ENCODE data around the gene ARRDC4.
"Not testable (repeated sequence)": the region's sequence is repeated elsewhere in the genome, so short reads cannot be mapped to it uniquely, and the experiment has no call there.

Gene ARRDC4

DNA sequence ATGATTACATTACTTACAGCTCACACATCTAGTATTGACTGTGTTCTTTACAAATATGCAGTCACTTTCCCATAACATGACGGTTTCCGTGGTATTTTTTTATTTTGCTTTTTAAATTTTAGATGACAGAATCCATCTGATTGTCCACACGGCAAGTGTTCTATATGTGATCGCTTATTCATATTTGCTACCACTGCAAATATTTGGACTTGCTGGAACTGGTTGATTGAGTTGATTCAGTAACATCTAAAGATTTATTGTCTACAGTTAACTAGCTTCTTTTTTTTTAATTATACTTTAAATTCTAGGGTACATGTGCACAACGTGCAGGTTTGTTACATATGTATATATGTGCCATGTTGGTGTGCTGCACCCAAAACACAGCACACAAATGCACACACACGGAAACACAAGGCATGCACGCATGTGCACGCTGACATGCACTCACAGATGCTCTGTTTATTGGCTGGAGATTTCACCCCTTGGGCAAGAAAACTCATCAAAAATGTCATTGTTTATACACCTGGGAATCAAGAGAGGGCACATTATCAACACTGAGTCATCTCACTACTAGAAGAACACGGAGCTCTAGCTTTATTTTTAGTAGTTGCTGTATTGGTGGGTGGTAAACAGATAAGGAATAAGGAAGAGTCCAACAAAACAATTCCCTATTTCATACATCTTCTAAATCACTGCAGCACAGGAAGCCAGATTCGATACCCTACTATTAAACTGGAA is 16.4 kb downstream of the ARRDC4 start:
- in situ Hi-C loops (cut with MboI; ENCODE audit: low sequenced_read_pairs): no loop called here
- Histone ChIP-seq H3K9me3 (no peaks in the 10 kb centered on the region), H3K36me3 (replicated peaks) (no peaks in the 10 kb centered on the region), H3K4me1 (no peaks in the 10 kb centered on the region), H3K4me3 (no peak overlapping the region), H3K27me3 (ENCODE audit: low read depth) (no peaks in the 10 kb centered on the region)
- no peak for DNase-seq (ENCODE audit: low spot score in 2 of 2)

DNA sequence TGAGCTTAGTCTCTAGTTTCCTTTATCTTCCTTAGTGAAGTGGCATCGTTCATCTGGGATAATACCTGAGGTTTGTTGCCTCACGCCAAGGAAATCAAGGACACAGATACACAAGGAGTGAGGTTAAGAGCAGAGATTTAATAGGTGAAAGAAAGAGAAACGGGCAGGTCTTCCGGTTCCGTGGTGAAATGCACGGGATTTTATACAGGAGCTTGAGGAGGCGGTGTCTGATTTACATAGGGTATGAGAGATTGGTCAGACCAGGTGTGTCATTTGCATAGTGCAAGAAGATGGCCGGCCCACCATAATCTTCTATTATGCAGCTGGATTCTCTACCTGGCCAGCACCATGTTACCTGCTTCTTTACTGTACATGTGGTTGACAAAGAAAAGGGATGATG is 17.2 kb downstream of the ARRDC4 start:
- Histone ChIP-seq H3K4me1 (no peaks in the 10 kb centered on the region), H3K27me3 (ENCODE audit: low read depth) (no peaks in the 10 kb centered on the region), H3K36me3 (replicated peaks) (no peaks in the 10 kb centered on the region), H3K9me3 (no peaks in the 10 kb centered on the region), H3K4me3 (no peak overlapping the region)
- in situ Hi-C loops (cut with MboI; ENCODE audit: low sequenced_read_pairs): no loop called here
- DNase-seq (ENCODE audit: low spot score in 2 of 2): no peak

DNA sequence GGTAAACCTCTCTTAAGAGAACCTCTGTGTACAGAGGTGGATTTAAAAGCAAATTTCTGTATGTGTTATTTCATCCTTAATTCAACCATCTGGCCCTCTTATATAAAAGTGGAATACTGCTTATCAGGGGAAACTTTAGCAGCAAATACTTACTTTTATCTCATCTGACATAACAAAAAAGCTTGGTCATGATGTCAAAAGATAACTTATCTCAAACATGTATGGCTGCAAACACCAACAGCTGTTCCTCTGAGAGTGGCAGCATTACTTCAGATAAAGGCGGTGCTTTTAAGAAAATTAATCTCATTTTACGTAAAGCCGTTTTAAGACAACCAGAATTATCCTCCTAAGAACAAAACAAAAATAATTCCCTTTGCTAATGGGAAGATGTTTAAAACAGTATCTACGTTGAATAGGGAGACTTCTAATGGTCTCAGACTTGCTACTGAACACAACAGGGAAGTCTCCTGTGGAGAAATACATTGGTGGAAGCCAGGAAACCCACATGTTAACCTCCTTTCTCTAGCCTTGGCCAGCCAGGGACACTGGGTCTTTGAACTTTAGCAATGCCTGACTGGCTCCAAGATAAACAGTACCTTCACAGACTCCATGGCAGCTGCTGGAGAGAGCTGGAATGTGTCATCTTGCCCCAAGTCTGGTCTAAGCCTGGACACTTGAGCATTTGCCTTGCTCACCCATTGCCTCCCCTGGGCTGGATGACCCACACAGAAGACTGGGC is 18.1 kb downstream of the ARRDC4 start:
- Histone ChIP-seq H3K36me3 (replicated peaks) (no peaks in the 10 kb centered on the region), H3K4me1 (no peaks in the 10 kb centered on the region), H3K27me3 (ENCODE audit: low read depth) (no peaks in the 10 kb centered on the region), H3K9me3 (no peaks in the 10 kb centered on the region), H3K4me3 (no peak overlapping the region)
- DNase-seq (ENCODE audit: low spot score in 2 of 2): no peak
- in situ Hi-C loops (cut with MboI; ENCODE audit: low sequenced_read_pairs): no loop called here

DNA sequence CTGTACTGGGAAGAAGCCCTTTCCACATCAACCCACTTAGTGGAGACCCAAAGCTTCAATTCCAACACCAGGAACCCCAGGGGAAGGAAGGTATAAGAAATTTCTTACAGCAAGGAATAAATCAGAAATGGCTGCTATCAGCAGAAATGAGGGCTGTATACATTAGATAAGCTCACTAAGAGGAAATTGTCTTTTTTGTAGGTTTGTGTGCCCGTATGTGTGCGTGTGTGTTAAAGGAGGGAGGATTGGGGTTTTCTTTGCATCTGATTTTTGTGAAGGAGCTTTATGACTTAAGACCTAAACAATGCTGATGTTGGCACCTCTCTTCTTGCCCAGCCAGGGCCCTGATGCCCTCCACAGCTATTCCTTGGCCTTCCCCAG is 18.6 kb downstream of the ARRDC4 start:
- in situ Hi-C loops (cut with MboI; ENCODE audit: low sequenced_read_pairs): no loop called here
- Histone ChIP-seq H3K4me1 (no peaks in the 10 kb centered on the region), H3K36me3 (replicated peaks) (no peaks in the 10 kb centered on the region), H3K4me3 (no peak overlapping the region), H3K9me3 (no peaks in the 10 kb centered on the region), H3K27me3 (ENCODE audit: low read depth) (no peaks in the 10 kb centered on the region)
- DNase-seq (ENCODE audit: low spot score in 2 of 2): no peak

DNA sequence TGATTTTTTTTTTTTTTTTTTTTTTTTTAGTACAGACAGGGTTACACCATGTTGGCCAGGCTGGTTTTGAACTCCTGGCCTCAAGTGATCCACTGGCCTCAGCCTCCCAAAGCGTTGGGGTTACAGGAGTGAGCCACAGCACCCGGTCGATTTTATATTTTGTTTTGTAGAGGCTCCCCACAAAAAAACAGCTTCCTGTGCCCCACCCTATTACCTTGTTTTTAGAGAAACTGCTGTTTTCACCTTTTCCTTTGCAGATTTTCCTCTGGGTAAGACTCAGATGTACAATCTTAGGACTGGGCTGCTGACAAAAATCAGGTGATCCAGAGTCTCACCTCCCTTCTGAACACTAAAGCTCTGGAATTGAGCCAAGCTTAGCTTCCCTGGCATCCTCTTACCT is 20.6 kb downstream of the ARRDC4 start:
- DNase-seq (ENCODE audit: low spot score in 2 of 2): no peak
- H3K4me1 ChIP-seq: no peaks in the 10 kb centered on the region
- H3K4me3 ChIP-seq: no peak overlapping the region
- H3K36me3 ChIP-seq (replicated peaks): no peaks in the 10 kb centered on the region
- no peaks in the 10 kb centered on the region for H3K27me3 ChIP-seq (ENCODE audit: low read depth)
- in situ Hi-C loops (cut with MboI; ENCODE audit: low sequenced_read_pairs): no loop called here
- H3K9me3 ChIP-seq: no peaks in the 10 kb centered on the region

DNA sequence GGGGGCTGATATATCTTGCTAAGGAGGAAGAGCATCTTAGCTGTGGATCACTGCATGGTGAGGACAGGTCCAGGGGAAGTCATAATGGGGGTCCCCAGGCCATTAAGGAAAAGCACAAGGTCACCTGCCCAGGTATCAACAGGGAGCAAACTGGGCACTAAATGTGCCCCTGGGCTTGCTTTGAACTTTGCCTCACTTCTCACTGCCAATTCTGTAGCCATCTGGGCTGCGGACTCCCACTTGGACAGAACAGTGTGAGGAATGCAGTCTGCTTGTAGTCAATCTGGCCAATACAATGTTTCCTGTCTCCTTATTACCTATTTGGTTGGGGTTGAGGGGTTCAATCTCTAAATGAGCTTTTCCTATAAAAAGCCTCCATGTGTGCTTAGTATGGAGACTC is 21.3 kb downstream of the ARRDC4 start:
- no peak overlapping the region for H3K4me3 ChIP-seq
- H3K4me1 ChIP-seq: no peaks in the 10 kb centered on the region
- in situ Hi-C loops (cut with MboI; ENCODE audit: low sequenced_read_pairs): no loop called here
- DNase-seq (ENCODE audit: low spot score in 2 of 2): no peak
- no peaks in the 10 kb centered on the region for H3K27me3 ChIP-seq (ENCODE audit: low read depth)
- no peaks in the 10 kb centered on the region for H3K9me3 ChIP-seq
- no peaks in the 10 kb centered on the region for H3K36me3 ChIP-seq (replicated peaks)

DNA sequence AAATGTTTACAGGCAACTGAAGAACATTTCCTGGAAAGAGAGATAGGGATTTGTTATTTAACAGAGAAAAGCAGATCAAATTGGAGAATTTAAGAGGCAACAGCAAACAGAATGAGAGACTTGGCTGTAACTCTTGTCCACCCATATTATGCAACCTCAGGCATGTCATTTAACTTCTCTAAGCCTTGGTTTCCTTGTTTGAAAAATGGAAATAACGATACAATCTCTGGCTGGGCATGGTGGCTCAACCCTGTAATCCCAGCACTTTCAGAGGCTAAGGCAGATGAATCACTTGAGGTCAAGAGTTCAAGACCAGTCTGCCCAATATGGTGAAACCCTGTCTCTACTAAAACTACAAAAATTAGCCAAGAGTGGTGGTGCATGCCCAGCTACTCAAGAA is 23.7 kb downstream of the ARRDC4 start:
- Histone ChIP-seq H3K27me3 (ENCODE audit: low read depth) (no peaks in the 10 kb centered on the region), H3K4me1 (no peaks in the 10 kb centered on the region), H3K9me3 (no peaks in the 10 kb centered on the region), H3K4me3 (no peak overlapping the region), H3K36me3 (replicated peaks) (no peaks in the 10 kb centered on the region)
- DNase-seq (ENCODE audit: low spot score in 2 of 2): no peak
- in situ Hi-C loops (cut with MboI; ENCODE audit: low sequenced_read_pairs): no loop called here

DNA sequence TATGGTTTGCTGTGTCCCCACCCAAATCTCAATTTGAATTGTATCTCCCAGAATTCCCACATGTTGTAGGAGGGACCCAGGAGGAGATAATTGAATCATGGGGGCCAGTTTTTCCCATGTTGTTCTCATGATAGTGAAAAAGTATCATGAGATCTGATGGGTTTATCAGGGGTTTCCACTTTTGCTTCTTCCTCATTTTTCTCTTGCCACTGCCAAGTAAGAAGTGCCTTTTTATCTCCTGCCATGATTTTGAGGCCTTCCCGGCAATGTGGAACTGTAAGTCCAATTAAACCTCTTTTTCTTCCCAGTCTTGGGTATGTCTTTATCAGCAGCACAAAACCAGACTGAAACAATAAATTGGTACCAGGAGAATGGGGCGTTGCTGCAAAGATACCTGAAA is 25.5 kb downstream of the ARRDC4 start:
- H3K4me3 ChIP-seq; H3K4me1 ChIP-seq; in situ Hi-C loops (cut with MboI; ENCODE audit: low sequenced_read_pairs); H3K27me3 ChIP-seq (ENCODE audit: low read depth); H3K36me3 ChIP-seq (replicated peaks); H3K9me3 ChIP-seq; DNase-seq (ENCODE audit: low spot score in 2 of 2): not testable (repeated sequence)

DNA sequence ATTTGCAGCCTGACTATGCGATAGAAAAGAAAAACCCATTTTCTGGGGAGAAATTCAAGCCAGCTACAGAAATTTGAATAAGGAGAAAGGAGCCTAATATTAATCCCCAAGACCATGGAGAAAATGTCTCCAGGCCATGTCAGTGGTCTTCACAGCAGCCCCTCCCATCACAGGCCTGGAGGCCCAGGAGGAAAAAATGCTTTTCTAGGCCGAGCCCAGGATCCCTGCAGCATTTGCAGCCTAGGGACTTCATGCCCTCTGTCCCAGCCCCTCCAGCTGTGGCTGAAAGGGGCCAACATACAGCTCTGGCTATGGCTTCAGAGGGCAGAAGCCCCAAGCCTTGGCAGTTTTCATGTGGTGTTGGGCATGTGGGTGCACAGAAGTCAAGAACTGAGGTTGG is 26.3 kb downstream of the ARRDC4 start:
- Histone ChIP-seq H3K36me3 (replicated peaks) (no peaks in the 10 kb centered on the region), H3K27me3 (ENCODE audit: low read depth) (no peaks in the 10 kb centered on the region), H3K9me3 (no peaks in the 10 kb centered on the region), H3K4me1 (no peaks in the 10 kb centered on the region), H3K4me3 (no peak overlapping the region)
- in situ Hi-C loops (cut with MboI; ENCODE audit: low sequenced_read_pairs): no loop called here
- DNase-seq (ENCODE audit: low spot score in 2 of 2): no peak

DNA sequence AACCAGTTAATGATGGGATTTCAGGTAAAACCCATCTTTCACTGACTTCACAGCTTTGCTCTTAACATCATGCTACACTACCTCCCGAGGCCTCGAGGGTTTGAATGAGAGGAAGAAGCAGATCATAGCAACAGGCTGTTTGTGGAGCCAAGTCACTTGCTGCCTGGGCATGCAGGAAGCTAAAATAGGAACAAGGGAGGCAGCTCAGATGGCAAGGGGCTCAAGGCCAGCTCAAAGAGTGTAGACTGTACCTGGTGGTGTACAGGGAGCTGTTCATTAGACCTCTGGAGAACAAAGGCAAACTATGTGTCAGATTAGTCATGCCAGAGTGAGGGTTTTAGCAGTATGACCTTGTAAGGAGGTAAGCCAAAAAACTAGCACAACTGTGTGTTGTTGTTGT is 28.8 kb downstream of the ARRDC4 start:
- Histone ChIP-seq H3K9me3 (no peaks in the 10 kb centered on the region), H3K36me3 (replicated peaks) (no peaks in the 10 kb centered on the region), H3K4me3 (no peak overlapping the region), H3K27me3 (ENCODE audit: low read depth) (no peaks in the 10 kb centered on the region), H3K4me1 (no peaks in the 10 kb centered on the region)
- in situ Hi-C loops (cut with MboI; ENCODE audit: low sequenced_read_pairs): no loop called here
- DNase-seq (ENCODE audit: low spot score in 2 of 2): no peak

DNA sequence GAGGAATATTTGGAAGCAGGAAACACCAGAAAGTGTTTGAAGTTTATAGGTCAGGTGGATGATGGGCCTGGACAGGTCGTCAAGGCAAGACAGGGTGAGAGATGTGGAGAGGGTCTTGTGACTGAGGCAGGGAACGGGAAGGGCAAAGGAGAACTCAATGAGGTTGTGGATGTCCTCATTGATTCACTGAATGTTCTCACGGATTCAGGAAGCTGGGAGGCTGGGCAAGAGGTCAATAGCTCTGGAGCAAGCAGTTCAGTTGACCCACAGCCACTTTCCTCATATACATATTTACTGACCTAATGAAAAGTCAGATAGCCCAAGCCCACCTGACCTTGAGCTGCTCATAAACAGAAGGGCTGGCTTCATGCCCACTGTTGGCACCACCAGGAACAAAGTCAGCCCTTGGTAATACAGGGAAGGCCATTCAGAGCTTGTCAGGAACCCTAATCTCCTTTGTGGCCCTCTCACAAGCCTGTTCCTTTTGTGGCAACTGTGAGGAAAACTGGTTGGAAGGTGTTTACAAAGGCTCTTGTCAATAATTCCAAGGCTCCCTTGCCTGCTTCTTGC is 31.6 kb downstream of the ARRDC4 start:
- in situ Hi-C loops (cut with MboI; ENCODE audit: low sequenced_read_pairs): no loop called here
- H3K9me3 ChIP-seq: no peaks in the 10 kb centered on the region
- H3K4me1 ChIP-seq: no peaks in the 10 kb centered on the region
- DNase-seq (ENCODE audit: low spot score in 2 of 2): no peak
- H3K36me3 ChIP-seq (replicated peaks): no peaks in the 10 kb centered on the region
- no peaks in the 10 kb centered on the region for H3K27me3 ChIP-seq (ENCODE audit: low read depth)
- no peak overlapping the region for H3K4me3 ChIP-seq

DNA sequence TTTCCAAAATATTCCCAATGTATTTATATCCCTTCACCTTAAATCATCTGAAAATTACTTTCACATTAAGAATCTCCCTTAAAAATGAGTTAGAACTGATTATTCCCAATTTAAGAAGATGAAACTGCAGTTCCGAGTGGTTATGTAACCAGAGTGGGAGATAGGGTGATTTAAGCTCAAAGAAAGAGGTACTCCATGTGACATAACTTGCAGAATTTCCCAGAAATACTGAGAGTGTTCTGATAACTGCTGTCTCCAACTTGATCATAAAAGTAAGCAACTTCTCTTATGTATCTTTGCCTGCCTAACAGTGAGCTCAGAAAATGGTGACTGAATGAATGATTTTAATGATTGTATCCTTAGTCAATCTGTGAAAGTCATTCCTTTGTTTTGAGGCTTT is 32.3 kb downstream of the ARRDC4 start:
- Histone ChIP-seq H3K4me3 (no peak overlapping the region), H3K4me1 (no peaks in the 10 kb centered on the region), H3K36me3 (replicated peaks) (no peaks in the 10 kb centered on the region), H3K9me3 (no peaks in the 10 kb centered on the region), H3K27me3 (ENCODE audit: low read depth) (no peaks in the 10 kb centered on the region)
- no peak for DNase-seq (ENCODE audit: low spot score in 2 of 2)
- in situ Hi-C loops (cut with MboI; ENCODE audit: low sequenced_read_pairs): no loop called here

DNA sequence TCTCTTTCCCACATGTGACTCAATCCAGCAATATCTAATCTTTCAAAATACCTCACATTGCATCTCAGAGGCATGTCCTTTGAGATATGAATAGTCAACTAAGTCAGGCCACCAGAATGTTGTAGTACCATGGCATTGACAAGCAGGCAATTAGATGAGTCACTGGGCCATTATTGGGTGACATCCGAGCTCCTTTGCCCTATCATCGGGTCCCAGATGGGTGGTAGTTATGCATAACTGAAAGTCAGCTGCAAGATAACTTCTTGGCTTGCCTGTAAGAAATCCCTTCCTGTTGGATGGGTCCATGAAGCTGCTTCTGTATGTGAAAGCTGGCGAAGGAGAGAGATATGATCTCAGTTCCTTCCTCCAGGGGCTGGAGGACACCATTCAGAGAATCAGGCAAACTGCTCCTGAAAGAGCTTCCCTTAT is 32.8 kb downstream of the ARRDC4 start:
- DNase-seq (ENCODE audit: low spot score in 2 of 2): no peak
- H3K27me3 ChIP-seq (ENCODE audit: low read depth): no peaks in the 10 kb centered on the region
- no peaks in the 10 kb centered on the region for H3K9me3 ChIP-seq
- H3K4me1 ChIP-seq: no peaks in the 10 kb centered on the region
- no peak overlapping the region for H3K4me3 ChIP-seq
- in situ Hi-C loops (cut with MboI; ENCODE audit: low sequenced_read_pairs): no loop called here
- no peaks in the 10 kb centered on the region for H3K36me3 ChIP-seq (replicated peaks)

DNA sequence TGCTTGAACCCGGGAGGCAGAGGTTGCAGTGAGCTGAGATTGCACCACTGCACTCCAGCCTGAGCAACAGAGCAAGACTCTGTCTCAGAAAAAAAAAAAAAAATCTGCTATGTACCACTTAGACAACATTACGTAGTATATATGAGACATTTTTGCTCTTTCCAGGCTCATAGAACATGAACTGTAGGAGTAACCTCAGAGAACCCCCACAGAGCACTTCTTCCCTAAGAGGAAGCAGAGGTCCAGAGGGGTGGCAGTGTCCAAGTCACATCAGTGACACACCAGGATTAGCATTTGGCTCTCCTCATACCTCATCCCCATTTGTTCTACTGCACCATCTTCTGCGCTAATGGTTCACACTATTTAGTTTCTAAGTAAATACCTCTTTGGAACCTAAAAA is 33.7 kb downstream of the ARRDC4 start:
- no peak overlapping the region for H3K4me3 ChIP-seq
- H3K36me3 ChIP-seq (replicated peaks): no peaks in the 10 kb centered on the region
- no peaks in the 10 kb centered on the region for H3K9me3 ChIP-seq
- no peaks in the 10 kb centered on the region for H3K4me1 ChIP-seq
- in situ Hi-C loops (cut with MboI; ENCODE audit: low sequenced_read_pairs): no loop called here
- DNase-seq (ENCODE audit: low spot score in 2 of 2): no peak
- no peaks in the 10 kb centered on the region for H3K27me3 ChIP-seq (ENCODE audit: low read depth)

Measured in HAP-1 (cell line).